HG02678 (cell line): ENCODE measurements around the gene ALDH3A2.

Experiments used
- ATAC-seq: cut with Tn5 transposase; IDR thresholded peaks from one replicate; pipeline ENCODE4 v1.9.1; 2021; ENCODE audit warnings: mild to moderate bottlenecking, moderate library complexity; ENCODE audit not compliant: unreplicated experiment

ALDH3A2 gene

DNA sequence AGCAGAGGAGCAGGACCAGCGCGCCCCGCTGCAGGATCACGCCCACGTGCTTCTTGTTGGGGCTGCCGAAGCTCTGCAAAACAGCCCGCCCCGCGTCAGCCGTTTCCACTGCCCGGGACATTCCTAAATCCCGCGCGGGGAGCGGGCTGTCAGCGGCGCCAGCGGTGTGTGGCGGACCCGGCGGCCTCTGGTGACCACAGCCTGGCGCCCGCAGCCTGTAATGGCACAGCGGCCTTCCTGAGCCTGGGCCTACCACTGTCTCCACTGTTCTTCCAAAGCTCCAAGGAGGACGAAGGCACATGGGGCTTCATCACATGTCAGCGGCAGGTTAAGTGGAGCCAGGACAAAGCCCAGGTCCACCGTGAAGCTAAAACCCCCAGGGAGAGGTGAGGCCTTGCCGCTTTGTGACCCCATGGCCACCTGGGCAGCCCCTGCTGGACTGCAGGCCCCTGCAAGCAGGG is 65.4 kb downstream of the ALDH3A2 start:
- no peak for ATAC-seq

DNA sequence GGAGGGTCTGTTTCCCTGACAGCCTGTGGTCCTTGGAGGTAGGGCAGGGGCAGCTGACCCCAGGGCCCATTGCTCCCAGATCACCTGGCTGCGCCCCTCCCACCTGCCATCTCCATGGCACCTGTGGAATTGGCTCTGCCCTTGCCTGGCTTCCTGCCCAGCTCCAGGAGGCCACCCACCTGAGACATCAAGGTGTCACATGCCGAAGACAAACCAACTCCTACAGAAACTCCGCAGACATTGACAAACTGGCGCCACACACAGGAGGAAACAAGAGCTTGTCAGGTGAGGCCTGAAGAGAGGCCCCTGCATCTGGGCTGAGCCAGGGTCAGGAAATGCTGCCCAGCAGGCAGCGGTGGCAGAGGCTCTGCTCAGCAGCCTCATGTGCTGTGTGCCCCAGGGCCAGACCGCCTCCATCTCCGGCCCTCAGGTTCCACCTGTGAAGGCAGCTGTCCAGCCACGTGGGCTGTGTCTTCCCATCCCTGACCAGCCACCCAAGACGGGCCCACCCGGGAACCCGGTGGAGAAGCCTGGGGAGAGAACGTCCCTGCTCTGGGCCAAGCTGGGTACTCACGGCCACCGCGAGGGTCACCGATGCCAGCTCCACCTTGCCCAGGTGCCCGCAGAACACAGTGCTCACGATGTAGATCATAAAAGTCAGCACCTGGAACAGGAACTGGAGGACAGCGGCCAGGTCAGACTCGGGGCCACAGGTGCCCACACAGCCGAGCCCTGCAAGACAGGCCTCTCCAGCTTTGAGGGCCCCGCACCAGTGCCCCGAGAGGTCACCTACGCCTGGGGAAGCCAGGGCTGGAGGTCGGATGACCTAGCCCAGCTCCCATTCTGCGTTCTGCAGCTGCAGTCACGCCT is 66.2 kb downstream of the ALDH3A2 start:
- ATAC-seq, result no peak

DNA sequence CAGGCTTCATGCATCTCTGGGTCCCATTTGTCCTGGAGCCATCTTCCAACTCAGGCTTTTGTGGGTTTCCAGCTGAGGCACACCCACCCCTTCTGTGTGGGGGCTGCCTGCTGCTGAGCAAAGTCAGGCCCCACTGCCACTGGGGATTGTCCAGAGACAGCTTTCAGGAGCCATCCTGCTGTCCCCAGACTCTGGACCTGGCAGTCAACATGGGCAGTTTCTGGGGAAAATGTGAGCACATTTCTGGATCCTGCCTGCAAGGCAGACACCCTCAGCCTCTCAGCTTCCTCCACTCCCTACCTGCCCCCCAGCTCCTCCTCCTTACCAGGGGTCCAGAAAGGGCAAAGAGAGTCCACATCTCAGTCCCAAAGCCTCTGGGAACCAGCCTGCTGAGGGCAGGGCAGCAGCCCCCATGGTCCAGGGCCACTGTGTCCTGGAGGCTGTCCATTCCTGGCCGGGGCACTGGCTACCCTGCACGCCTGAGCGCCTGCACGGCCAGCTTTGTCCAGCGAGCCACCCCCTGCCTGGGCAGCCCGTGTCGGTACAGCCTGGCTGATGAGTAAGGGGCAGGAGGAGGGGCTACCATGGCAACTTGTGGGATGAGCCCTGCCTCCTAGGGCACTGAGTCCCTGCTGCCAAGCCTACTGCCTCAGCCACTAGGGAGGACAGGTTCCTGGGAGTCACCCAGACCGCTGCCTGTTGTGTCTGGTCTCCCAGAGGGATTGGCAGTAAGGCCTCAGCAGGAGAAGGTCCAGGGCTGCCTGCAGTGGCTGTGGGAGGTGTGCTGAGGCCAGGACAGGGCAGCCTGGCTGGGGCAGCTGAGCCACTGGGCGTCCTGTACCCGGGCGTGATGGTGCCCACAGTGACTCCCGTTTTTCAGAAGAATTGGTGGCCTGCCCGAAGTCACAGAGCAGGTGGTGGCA is 67.8 kb downstream of the ALDH3A2 start, which contains the start of gene SLC47A2:
SLC47A2 (minus strand) TSS at position 477 of the 923 bp plus-strand sequence; CDS start at position 448, 29 bp downstream.
- ATAC-seq, result no peak

DNA sequence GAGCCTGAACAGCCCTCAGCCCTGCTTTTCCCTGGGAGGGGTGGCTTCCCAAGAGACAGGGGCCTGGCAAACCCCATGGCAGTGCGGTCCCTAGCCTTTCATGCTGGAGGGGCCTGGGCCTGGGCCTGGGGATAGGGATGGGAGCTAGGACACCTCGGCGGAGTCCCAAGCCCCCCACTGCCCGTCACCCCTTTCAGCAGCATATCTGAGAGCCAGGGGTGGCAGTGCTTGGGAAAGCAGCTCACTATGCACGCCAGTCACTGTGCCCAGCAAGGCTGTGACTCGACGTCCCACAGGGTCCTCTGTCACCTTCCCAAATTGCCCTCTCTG is 68.4 kb downstream of the ALDH3A2 start:
- ATAC-seq, result no peak

DNA sequence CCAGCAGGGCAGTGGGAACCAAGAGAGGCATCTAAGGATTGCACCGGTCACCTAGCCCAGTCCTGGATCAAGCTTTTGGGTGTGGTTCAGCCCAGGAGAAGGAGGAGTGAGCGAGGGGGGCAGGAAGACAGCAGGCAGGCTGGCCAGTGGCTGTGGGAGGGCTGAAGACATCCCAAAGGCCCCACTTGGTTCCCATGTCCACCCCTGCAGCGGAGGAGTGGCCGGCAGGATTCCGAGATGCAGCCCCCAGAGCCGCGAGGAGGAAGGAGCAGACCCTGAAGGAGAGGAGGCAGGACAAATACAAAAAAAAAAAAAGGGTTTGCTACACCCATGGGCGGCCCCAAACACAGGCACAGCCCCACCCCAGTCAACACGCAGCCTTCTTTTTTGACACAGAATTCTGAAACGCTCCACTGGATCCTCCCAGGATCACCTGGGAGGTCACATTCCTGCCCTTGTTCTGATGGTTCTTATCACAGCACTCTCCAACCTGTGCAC is 68.9 kb downstream of the ALDH3A2 start:
- ATAC-seq, result no peak

DNA sequence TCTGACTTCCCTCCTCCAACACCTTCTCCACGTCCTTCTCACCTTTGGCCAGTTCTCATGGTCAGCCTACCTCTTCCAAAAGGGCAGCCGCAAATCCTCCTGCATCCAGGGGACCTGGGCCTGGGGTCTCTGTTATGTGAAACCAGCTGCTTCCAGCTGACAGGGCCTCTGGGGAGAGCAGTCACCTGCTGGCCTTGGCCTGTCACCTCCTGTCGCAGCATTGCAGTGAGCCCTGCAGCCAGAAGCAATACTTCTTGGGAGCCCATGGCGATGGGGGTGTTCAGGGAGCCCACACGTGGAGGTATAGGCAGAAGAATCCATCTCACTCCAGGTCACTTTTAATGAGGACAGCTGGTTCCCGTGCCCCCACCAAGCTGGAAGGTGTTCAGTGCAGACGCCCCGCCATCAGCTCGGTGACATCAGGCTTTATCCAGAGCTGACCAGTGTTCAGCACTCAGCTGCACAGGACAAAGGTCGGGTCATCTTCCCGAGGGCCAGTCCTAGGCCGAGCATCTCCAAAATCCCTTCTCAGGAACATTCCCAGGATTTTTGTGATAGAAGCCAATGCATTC is 69.6 kb downstream of the ALDH3A2 start:
- no peak for ATAC-seq

DNA sequence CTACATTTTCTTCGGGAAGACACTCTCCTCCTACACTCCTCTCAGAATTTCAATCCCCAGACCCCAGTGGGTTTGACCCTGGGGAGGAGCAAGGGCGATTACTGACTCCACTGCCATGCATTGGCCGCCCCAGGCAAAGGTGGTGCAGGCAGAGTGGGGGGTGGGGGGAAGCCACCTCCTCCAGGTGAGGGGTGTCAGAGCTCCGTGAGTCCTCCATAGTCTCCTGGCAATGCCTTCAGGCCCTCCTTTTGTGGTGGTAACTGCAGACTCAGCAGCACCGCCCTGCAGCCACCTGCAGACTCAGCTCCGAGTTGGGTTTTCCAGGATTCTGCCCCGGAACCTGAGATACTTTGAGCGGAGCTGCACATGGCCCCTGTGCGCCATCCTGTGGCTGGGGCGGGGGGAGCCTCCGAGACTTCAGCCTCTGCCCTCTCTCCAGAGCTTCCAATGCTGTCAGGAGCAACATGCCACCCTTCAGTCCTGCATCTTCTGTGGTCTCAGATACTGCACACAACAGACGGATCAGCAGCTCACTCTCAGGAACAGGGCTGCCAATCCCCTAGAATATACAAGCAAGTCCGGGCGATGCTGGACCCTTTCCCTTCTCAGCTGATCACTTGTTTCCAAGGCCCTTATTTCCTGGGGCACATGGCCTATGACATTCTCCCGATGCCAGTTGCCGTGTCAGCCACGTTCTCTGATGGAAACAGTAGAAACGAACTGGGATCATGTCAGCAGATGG is 70.2 kb downstream of the ALDH3A2 start:
- ATAC-seq, result no peak

DNA sequence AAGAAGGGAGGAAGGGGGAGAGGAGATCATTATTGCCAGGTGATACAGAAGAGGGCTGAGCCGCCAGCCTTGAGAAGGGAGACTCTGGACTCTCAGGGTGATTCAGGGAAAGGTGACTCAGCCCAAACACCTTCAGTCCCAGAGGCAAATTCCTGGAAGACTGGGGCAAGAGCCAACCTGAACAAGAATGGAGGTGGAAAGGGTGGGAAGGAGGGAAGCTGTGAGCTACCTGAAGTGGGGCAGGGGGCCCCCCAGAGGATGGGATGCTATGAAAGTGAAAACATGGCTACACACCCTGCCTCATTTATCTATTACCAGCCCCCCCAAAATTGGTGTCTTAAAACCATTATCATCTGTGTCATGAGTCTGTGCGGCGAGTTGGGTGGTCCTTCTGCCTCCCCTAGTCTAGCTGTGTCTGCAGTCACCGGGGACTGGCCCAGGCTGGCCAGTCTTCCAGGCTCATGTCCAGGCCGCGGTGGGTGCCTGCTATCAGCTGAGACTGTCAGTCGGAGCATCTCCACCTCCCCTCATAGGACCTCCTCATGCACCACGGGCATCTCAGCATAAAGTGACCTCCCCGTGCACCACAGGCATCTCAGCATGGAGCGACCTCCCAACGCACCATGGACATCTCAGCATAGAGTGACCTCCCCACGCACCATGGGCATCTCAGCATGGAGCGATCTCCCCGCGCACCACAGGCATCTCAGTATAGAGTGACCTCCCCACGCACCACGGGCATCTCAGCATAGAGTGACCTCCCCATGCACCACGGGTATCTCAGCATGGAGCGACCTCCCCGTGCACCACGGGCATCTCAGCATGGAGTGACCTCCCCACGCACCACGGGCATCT is 71.0 kb downstream of the ALDH3A2 start:
- ATAC-seq, result no peak

DNA sequence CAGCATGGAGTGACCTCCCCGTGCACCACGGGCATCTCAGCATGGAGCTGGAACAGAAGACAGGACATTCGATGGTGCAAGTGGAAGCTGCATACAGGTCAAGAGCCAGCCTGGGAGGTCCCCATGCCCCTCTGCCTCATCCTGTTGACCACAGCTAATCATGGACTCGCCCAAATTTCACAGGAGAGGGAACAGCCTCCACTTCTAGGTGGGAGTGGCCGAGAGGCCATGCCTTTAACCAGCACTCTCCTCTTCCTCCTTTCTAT is 71.6 kb downstream of the ALDH3A2 start:
- no peak for ATAC-seq

DNA sequence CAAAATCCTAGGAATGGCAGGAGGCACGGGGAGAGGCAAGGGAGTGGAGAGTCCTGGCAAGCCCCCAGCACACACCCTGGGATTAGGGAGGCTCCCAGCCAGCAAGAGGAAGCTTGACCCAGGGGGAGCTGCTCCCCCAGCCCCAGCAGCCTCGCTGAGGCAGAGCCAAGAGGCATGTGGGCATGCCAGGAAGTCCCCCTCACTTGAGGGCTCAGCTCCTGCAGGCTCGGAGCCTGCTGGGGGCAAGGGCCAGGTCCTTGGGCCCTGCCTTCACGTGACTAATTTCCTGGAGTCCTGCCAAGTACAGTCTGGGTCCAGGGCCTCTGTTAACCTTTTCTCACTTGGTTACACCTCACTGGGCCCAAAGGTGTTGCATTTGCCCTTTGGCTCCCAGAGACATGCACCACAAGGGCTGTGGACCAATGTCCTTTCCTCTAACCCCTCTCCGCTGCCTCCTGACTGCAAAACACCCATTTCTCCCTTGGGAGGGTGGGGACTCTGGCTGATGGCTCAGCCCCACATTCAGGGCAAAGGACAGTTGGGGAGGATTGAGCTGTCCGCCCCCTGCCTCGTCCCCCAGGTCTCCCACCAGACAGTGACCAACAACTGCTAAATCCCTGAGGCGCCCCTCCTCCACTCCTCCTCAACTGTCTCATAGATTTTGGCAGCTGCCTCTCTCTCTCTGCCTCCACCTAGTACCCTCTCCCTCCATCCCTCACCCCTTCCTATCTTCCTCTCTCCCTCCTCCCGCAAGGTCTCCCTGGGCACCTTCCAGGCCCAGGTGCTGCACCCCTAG is 72.3 kb downstream of the ALDH3A2 start:
- no peak for ATAC-seq

DNA sequence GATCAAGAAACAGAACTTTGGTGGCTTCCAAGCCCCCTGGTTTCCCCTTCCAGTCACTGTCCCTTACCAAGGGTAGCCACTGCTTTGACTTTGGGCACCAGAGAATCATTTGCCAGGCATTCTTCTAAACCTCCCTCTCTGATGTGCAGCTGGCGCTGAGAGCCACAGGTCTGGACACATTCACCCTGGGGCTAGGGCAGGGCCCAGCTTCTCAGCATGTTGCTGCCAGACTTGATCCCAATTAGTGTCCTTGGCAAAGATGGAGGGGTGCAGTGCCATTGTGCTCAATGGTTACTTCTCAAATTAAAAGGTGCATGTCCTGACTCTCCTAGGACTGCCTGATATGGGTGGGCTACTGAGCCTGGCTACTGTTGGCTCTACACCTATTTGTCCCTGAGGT is 75.4 kb downstream of the ALDH3A2 start:
- no peak for ATAC-seq

DNA sequence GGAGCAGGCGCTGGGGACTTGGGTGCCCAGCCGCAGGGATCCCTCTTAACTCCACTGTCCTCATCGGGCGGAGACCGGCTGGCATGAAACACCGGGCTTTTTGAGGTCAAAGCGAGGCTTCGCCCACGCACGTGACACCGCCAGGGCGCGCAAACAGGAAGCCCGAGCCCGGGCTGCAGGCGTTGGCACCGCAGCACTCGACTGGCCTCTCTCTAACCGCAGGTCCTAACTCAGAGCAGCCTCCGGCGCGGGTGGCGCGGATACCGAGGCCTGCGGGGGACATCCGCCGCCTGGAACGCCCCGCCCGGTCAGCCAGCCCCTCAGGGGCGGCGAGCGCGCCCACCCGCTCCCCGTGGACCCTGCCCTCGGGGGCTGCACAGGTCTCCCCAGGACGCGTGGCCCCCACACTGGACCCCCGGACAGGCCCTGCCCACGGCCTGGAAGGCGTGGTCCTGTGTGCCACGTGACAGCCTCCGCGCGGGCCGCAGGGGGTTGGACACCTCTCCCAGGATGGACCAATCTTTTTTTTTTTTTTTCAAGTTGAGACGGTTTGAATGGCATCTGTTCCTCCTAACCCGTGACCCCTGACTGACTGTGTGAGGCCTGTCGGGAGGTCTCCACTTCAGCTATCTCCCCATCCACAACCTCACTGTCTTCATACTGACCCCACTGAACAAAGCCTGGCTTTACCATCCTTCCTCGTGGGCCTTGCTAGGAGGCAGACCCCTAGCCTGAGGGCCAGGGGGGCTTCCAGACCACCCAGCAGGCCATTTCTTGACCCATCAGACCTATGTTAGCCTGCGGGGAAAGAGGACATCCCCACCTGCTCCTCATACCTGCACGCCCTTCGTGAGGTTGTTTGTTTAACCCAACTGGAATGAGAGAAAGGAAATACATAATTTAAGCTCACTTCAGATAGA is 76.2 kb downstream of the ALDH3A2 start:
- no peak for ATAC-seq

DNA sequence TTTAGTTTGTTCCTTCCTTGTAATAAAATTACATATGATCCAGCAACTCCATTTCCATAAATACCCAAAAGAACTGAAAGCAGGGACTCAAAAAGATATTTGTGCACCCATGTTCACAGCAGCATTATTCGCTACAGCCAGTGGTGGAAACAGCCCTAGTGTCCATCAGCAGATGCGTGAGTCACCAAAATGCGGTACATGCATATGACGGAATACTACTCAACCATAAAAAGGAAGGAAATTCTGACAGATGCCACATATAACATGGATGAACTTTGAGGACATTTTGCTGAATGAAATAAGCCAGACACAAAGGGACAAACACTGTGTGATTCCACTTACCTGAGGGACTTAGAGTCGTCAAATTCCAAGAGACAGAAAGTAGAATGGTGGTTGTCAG is 76.9 kb downstream of the ALDH3A2 start:
- no peak for ATAC-seq

DNA sequence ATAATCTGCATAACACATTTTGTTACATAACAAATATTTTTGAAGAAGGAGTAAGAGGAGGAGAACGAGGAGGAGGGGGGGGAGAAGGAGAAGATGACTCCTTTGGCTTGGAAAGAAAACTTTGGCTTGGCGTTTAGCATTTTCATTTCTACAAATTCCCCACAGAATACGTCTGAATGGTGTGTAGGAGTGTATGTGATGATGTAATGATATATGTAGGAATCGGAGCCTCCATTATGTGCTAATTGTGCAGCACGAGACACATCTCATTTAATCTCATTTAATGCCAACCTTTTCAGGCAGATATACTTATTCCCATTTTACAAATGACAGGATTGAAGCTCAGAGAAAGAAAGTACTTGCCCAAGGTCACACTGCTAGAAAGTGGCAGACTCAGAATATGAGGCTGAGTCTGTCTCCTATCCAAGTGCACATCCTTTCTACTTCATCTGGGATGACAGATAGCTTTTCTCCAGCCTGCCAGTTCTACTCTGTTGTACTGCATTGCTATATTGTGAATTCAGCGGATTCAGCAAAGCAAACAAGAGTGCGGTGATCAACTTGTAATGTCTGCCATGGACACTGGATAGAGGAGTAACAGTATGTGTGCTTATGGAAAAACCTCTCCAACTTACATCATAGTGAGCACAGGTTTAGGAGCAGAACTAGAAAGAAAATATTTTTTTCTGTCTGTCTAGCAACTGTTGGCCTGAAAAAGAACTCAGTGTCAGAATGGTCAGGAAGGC is 78.3 kb downstream of the ALDH3A2 start:
- ATAC-seq, result no peak
